ENCODE results near the gene KIFBP.
A peak's percentile ranks its signal among the peaks of the same experiment; 100 is the strongest.

DNA sequence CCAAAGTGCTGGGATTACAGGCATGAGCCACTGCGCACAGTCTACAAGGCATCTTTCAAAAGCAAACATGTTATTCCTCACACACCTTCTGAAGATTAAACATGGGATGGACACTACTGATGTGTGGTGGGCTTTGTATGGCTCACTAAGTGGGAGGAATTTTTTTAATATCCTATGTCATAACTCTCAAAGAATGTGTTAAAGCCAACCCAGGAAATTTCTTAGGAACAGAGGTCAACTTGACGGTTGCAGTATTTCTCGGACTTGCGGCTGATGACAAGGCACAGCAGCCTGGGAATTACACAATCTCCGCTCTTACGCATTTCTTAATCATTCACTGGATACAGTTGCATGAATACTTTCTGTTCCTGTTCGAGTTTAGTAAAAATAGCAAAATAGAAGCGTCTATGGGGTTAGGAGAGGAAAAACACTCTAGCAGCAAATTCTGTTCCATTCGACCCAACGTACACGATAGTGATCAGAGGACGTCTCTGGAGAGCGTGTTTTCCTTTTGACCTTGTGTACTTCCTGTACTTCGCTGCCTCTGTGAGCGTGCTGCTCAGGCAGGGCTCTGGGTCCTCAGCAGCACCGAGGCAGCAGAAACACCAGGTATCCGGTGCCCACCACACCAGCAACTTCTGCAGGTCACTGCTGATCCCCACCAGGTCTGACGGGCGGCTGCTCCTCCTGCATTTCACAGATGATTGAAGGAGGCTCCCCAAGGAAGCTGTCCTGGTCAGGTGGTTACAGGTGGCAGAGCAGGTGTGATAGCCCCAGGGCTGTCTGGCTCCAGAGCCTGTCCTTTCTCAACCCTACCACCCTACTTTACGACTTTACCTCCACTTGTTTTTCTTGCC is 72.9 kb downstream of the KIFBP start:
- TF ChIP-seq CTCF (IDR thresholded peaks at IDR 0.05) (no peak), POLR2A (IDR thresholded peaks at IDR 0.05) (no peak), POLR2AphosphoS5 (IDR thresholded peaks at IDR 0.05; ENCODE audit: insufficient read depth in 1 of 2, low read depth in 1 of 2) (peak; percentile 65 to 97)
